Type B pancreatic cell (in vitro differentiated cells): ENCODE measurements around the gene PLCH2. TPM values are rescaled to one million over a fixed set of nuclear protein-coding genes. Genes with fewer than 3 reads are reported as not detected.

Experiments
- DNase-seq: peaks from one replicate; pipeline ENCODE4 v3.0.0; 2021; ENCODE audit warnings: mixed read lengths; ENCODE audit not compliant: unreplicated experiment; ENCODE audit errors: extremely low spot score
- H3K27ac Mint-ChIP-seq: 2 replicates; pipeline ENCODE4 v1.8.0; 2021; ENCODE audit warnings: mild to moderate bottlenecking, mixed read lengths
- H3K27me3 Mint-ChIP-seq: 2 replicates; pipeline ENCODE4 v1.8.0; 2021; ENCODE audit warnings: mixed read lengths
- H3K36me3 Mint-ChIP-seq: 2 replicates; pipeline ENCODE4 v1.8.0; 2021; ENCODE audit warnings: mixed read lengths
- H3K4me1 Mint-ChIP-seq: one replicate; pipeline ENCODE4 v1.8.0; 2021; ENCODE audit warnings: mixed read lengths; ENCODE audit not compliant: unreplicated experiment
- H3K4me3 Mint-ChIP-seq: 2 replicates; pipeline ENCODE4 v1.8.0; 2021; ENCODE audit warnings: mild to moderate bottlenecking, mixed read lengths
- H3K9me3 Mint-ChIP-seq: 2 replicates; pipeline ENCODE4 v1.8.0; 2021; ENCODE audit warnings: mixed read lengths
- CTCF ChIP-seq: fragments of 200-600 bp; sonication (generic); conservative IDR thresholded peaks from 2 replicates; pipeline ENCODE4 v1.5.0; 2021; ENCODE audit warnings: antibody characterized with exemption, mild to moderate bottlenecking
- total RNA-seq: library from RNA; stranded (reverse); gene quantifications from 2 replicates; pipeline ENCODE4 v1.2.1, GENCODE V29; 2021; ENCODE audit warnings: low replicate concordance

Gene PLCH2
- total RNA-seq, 1 donor from 2014 or later: 0.82 TPM

DNA sequence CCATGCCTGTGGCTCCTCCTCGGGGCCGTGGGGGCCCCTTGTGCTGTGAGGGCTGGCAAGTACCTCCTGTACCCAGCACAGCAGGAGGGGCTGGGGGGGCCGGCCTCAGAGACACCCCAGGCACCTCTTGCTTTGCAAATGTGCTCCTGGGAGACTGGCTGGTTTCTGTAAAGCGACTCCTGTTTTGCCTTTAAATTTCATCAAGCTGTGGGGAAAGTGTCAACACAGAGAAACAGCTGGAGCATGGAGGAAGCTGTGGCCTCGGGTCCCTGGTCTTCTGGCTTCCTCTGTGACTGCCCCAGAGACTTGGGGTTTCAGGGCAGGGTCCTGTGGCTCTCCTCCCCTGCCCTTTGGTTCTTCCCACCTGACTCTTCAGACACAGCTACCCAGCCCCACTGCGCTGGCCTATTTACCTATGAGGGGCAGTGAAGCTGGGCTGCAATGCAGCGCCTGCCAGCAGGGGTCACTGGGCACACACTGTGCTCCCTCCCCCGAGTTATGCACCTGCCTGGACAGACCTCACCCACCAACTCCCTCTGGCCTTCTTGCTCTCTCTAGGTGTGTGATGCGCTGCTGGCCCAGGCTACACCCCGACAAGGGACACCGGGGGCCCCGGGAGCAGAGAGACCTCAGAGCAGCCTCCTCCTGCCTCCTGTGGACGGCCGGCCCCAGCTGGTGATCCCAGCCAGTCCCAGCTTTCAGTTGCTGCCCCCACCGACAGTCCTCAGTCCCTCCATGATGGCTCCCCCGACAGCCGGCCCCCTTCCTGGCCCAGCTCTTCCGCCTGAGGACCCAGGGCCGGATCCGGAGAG is 46.1 kb upstream of the PLCH2 start:
- Mint-ChIP-seq H3K4me3 (no peak overlapping the region), H3K4me1 (no peaks in the 10 kb centered on the region)

GRCh38 chr1:2430592-2430973 is 45.5 kb upstream of the PLCH2 start:
- TF ChIP-seq CTCF: no peak
- H3K27me3 Mint-ChIP-seq: peaks cover 16% of the 10 kb centered on the region

More for the DNA sequence above, 46.1 kb upstream of the PLCH2 start:
- no peak for DNase-seq
- no peak overlapping the region for H3K27ac Mint-ChIP-seq
- H3K27me3 Mint-ChIP-seq: peaks cover 16% of the 10 kb centered on the region
- no peaks in the 10 kb centered on the region for H3K9me3 Mint-ChIP-seq
- TF ChIP-seq CTCF: peak; percentile 60
- no peaks in the 10 kb centered on the region for H3K36me3 Mint-ChIP-seq

GRCh38 chr1:2431103-2431502 is 45.0 kb upstream of the PLCH2 start:
- no peak overlapping the region for H3K4me3 Mint-ChIP-seq
- no peaks in the 10 kb centered on the region for H3K4me1 Mint-ChIP-seq
- no peak for DNase-seq
- H3K27me3 Mint-ChIP-seq: peaks cover 16% of the 10 kb centered on the region
- H3K36me3 Mint-ChIP-seq: no peaks in the 10 kb centered on the region
- TF ChIP-seq CTCF: no peak
- no peak overlapping the region for H3K27ac Mint-ChIP-seq
- no peaks in the 10 kb centered on the region for H3K9me3 Mint-ChIP-seq

More at GRCh38 chr1:2430592-2430973, 45.5 kb upstream of the PLCH2 start:
- no peak overlapping the region for H3K4me3 Mint-ChIP-seq
- no peak for DNase-seq
- no peak overlapping the region for H3K27ac Mint-ChIP-seq
- no peaks in the 10 kb centered on the region for H3K36me3 Mint-ChIP-seq
- no peaks in the 10 kb centered on the region for H3K4me1 Mint-ChIP-seq
- H3K9me3 Mint-ChIP-seq: no peaks in the 10 kb centered on the region

DNA sequence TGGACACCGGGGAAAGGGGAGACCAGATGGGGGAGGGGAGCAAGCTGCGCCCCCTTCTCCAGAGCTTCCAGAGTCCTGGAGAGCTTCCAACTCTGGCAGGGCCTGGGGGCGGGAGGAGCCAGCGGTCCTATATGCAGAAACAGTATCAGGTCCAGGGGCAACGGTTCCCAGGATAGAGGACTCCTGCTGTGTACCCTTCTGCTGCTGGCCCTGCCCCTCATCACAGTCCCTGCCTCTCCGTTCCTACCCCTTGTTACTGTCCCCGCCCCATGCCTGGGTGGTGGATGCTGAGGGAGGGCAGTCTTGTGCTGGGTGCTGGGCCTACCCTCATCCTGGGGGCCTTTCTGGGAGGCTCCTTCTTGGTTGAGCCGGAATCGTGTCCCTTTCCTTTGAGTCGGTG is 44.6 kb upstream of the PLCH2 start:
- Mint-ChIP-seq H3K27ac (no peak overlapping the region), H3K27me3 (peaks cover 16% of the 10 kb centered on the region), H3K9me3 (no peaks in the 10 kb centered on the region), H3K36me3 (no peaks in the 10 kb centered on the region), H3K4me1 (no peaks in the 10 kb centered on the region), H3K4me3 (no peak overlapping the region)
- DNase-seq: no peak
- TF ChIP-seq CTCF: no peak

GRCh38 chr1:2432441-2432844 is 43.6 kb upstream of the PLCH2 start:
- no peaks in the 10 kb centered on the region for H3K9me3 Mint-ChIP-seq
- no peaks in the 10 kb centered on the region for H3K36me3 Mint-ChIP-seq
- H3K27ac Mint-ChIP-seq: no peak overlapping the region
- DNase-seq: no peak
- no peaks in the 10 kb centered on the region for H3K4me1 Mint-ChIP-seq
- H3K27me3 Mint-ChIP-seq: peaks cover 19% of the 10 kb centered on the region
- no peak overlapping the region for H3K4me3 Mint-ChIP-seq
- no peak for TF ChIP-seq CTCF
